Esophagus squamous epithelium (tissue), 5 donors: ENCODE results near the gene KLC1. TPM values are rescaled to one million over a fixed set of nuclear protein-coding genes. Genes with fewer than 3 reads are reported as not detected.

Source experiments
- DNase-seq: peaks from one replicate; lab custom pipeline; 2025; lab: John Stamatoyannopoulos, UW
- H3K27ac ChIP-seq, 4 donors: fragments of 200-600 bp; sonication (generic); one replicate each; pipeline ENCODE4 v1.5.1; 2016 to 2019; ENCODE audit warnings: mild to moderate bottlenecking in 1 of 4
- H3K27me3 ChIP-seq, 4 donors: fragments of 200-600 bp; sonication (generic); 1 replicate in 3 of 4; 2 replicates in 1 of 4; pipeline versions ENCODE4 v1.5.1 to v1.6.0; 2017 to 2021; ENCODE audit warnings: antibody characterized with exemption in 1 of 4
- H3K36me3 ChIP-seq, 3 donors: fragments of 200-600 bp; sonication (generic); one replicate each; pipeline ENCODE4 v1.5.1; 2016 to 2019
- H3K4me1 ChIP-seq, 3 donors: fragments of 200-600 bp; sonication (generic); one replicate each; pipeline ENCODE4 v1.5.1; 2017 to 2019
- H3K4me3 ChIP-seq, 4 donors: fragments of 200-600 bp; sonication (generic); 1 replicate in 3 of 4; 2 replicates in 1 of 4; pipeline ENCODE4 v1.5.1; 2016 to 2019; ENCODE audit warnings: mild to moderate bottlenecking in 2 of 4, moderate library complexity in 1 of 4
- H3K9me3 ChIP-seq, 3 donors: fragments of 200-600 bp; sonication (generic); one replicate each; pipeline ENCODE4 v1.5.1; 2016 to 2019
- CTCF ChIP-seq, 6 experiments: fragments of 450-650 bp in 4 of 6; fragments of 200-600 bp in 2 of 6; sonication (generic) in 2 of 6; IDR thresholded peaks; one replicate each; pipeline ENCODE4 v1.5.1; 2016 to 2019; ENCODE audit warnings: antibody characterized with exemption in 6 of 6, mild to moderate bottlenecking in 4 of 6, moderate library complexity in 4 of 6
- POLR2A ChIP-seq, 4 donors: fragments of 450-650 bp; IDR thresholded peaks; one replicate each; pipeline ENCODE4 v1.6.1; 2017; ENCODE audit warnings: antibody characterized with exemption in 4 of 4, mild to moderate bottlenecking in 4 of 4, moderate library complexity in 3 of 4
- WGBS, 2 donors: methylation state at CpG; one replicate each; pipeline ENCODE4 v1.1.5; 2018; 5-methylcytosine and 5-hydroxymethylcytosine counted together
- intact Hi-C: fragments of 100-400 bp; cut with DNase I; formaldehyde crosslinking; loops from one replicate; pipeline ENCODE4 v1.15.0; 2022
- total RNA-seq, 4 donors: library from RNA; depleted of rRNA; stranded (reverse); fragments of >200 nt; gene quantifications; one replicate each; pipeline ENCODE4 v1.1.0, GENCODE V29; 2016
- donor health status: DM: yes; HTN: yes; CAD: no.

KLC1 gene
- total RNA-seq, 4 donors from 2014 or later: 101 to 285 (median 194) TPM

GRCh38 chr14:103680491-103681231, 51.6 kb downstream of the KLC1 start:
- Histone ChIP-seq H3K4me1 (peaks cover 0 to 10% (median 0%) of the 10 kb centered on the region in 3 donors), H3K27me3 (no peaks in the 10 kb centered on the region), H3K36me3 (peaks cover 30 to 100% (median 71%) of the 10 kb centered on the region in 3 donors), H3K9me3 (no peaks in the 10 kb centered on the region), H3K27ac (no peak overlapping the region), H3K4me3 (no peak overlapping the region)
- 86 to 90% methylated on average over 16 to 17 of the region's 17 CpGs for WGBS, 2 donors
- no peak for DNase-seq
- TF ChIP-seq POLR2A (IDR thresholded peaks at IDR 0.05) (no peak), CTCF (IDR thresholded peaks at IDR 0.05) (no peak)
- intact Hi-C loops: no loop called here

- TF ChIP-seq POLR2A (IDR thresholded peaks at IDR 0.05) (no peak), CTCF (IDR thresholded peaks at IDR 0.05) (no peak)
- no peak for DNase-seq
- Histone ChIP-seq H3K4me3 (no peak overlapping the region), H3K4me1 (peaks cover 0 to 10% (median 0%) of the 10 kb centered on the region in 3 donors), H3K27ac (no peak overlapping the region), H3K9me3 (no peaks in the 10 kb centered on the region), H3K36me3 (peaks cover 28 to 100% (median 62%) of the 10 kb centered on the region in 3 donors), H3K27me3 (no peaks in the 10 kb centered on the region)
- 74 to 82% methylated on average over 12 to 14 of the region's 15 CpGs for WGBS, 2 donors
- intact Hi-C loops: no loop called here
Measured at GRCh38 chr14:103683139-103683538, 54.1 kb downstream of the KLC1 start.

- Histone ChIP-seq H3K4me3 (no peak overlapping the region), H3K27me3 (no peaks in the 10 kb centered on the region), H3K36me3 (peaks cover 27 to 99% (median 62%) of the 10 kb centered on the region in 3 donors), H3K4me1 (peaks cover 0 to 16% (median 0%) of the 10 kb centered on the region in 3 donors), H3K27ac (no peak overlapping the region), H3K9me3 (no peaks in the 10 kb centered on the region)
- WGBS, 2 donors: 75 to 91% methylated on average over 4 to 5 of the region's 6 CpGs
- intact Hi-C loops: no loop called here
- DNase-seq: no peak
- TF ChIP-seq POLR2A (IDR thresholded peaks at IDR 0.05): no peak
- TF ChIP-seq CTCF (IDR thresholded peaks at IDR 0.05): no peak
Measured at GRCh38 chr14:103684471-103684870, 55.5 kb downstream of the KLC1 start.

- Histone ChIP-seq H3K36me3 (peaks cover 27 to 99% (median 58%) of the 10 kb centered on the region in 3 donors), H3K4me1 (peaks cover 0 to 16% (median 1%) of the 10 kb centered on the region in 3 donors), H3K27ac (no peak overlapping the region), H3K9me3 (no peaks in the 10 kb centered on the region), H3K4me3 (no peak overlapping the region), H3K27me3 (no peaks in the 10 kb centered on the region)
- WGBS, 2 donors: 88 to 91% methylated on average over 15 of the region's 15 CpGs
- TF ChIP-seq CTCF (IDR thresholded peaks at IDR 0.05) (no peak), POLR2A (IDR thresholded peaks at IDR 0.05) (no peak)
- intact Hi-C loops: no loop called here
- DNase-seq: no peak
Measured at GRCh38 chr14:103684871-103685270, 55.9 kb downstream of the KLC1 start.
